ENCODE data around the gene CEP162.
"Not testable (repeated sequence)": the region's sequence is repeated elsewhere in the genome, so short reads cannot be mapped to it uniquely, and the experiment has no call there.

CEP162 gene

DNA sequence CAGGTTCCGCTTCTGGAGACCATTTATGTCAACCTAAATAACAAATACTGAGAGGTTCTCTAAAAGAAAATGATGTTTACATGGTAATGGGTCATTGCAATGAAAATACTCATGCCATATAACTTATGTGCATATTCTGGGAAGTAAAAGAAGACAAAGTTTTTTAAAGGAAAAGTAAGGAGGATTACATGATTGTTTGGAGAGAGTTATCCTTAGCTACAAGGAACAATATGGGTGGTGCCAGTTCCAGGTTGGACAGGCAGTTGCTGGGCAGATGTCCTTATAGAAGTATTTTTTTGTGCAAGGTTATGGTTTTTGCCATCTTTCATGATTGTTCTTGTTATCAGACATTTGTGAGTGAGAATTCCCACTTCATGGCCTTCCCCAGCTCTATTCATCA lies 141.4 kb downstream of the CEP162 start:
- DNase-seq: no peak

DNA sequence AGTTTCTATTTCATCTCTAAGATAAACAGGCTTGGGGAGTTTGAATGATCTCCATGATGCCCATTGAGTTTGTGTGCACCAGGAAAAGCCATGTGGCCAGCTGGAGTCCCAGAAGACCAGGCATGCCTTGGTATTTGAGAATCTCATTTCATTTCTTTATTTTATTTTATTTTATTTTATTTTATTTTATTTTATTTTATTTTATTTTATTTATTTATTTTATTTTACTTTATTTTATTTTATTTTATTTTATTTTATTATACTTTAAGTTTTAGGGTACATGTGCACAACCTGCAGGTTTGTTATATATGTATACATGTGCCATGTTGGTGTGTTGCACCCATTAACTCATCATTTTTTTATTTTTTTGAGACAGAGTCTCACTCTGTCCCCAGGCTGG lies 142.7 kb downstream of the CEP162 start:
- DNase-seq: not testable (repeated sequence)

- DNase-seq: no peak
These were observed 144.7 kb downstream of the CEP162 start for GRCh38 chr6:84082689-84083265.

DNA sequence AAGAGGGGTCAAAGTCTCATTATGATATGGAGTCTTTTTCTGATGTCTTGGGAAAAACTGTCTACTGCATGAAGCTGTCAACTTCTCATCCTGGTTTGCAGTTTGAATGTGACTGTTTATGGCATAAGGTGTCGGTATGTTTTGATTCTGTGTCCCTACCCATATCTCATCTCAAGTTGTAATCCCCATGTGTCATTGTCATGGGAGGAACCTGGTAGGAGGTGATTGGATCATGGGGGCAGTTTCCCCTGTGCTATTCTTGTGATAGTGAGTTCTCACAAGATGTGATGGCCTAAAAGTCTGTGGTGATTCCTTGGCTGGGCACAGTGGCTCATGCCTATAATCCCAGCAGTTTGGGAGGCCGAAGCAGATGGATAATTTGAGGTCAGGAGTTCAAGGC lies 146.2 kb downstream of the CEP162 start:
- DNase-seq: no peak

- DNase-seq: no peak
These were observed 149.1 kb downstream of the CEP162 start for GRCh38 chr6:84078335-84078734.

DNA sequence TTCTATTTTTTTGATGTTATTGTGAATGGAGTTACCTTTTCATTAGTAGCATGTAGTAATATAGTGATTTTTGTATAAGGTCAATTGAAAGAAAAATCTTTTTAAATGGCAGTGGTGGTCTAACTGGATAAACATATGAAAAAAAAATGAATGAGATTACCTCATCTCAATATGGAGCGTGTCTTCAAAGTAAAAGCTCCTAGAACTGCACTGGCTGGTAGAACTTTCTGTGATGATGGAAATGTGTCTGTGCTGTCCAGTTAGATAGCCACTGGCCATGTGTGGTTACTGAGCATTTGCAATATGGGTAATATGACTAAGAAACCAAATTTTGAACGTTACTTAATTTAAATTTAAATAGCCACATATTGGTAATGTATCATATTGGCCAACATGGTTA lies 149.8 kb downstream of the CEP162 start:
- DNase-seq: no peak

DNA sequence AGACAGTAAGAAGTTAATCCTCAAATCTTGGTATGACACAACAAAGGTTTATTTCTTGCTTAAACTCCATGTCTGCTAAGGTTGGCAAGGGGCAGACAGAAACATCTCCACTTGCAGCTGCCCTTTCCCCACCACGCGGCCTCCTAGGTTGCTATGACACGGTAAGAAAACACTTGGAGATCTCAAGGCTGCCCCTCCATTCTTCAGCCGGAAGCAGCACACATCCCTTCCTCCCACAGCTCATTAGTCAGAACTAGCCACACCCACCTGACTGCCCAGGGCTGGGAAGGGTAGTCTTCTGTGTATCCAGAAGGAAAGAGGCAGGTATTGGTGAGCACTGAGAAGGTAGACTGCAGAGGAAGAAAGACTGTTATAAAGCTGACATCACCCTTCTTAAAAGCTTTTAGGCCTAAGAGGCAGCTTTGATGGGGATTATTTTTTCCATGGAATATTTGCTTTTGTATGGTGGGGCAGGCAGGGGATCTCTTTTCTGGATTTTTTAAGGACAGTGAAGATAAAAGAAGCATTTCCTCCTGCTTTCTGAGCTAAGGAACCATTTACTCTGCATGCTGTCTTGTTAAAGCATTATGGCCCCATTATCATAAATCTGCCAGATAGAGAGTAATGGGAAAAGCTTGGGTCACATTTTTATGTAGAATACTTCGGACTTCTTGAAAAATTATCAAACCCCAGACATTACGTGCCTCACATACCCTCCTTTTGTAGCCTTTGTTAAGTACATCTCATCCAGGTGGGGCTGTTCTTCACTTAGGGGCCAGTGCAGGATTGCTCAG lies 152.3 kb downstream of the CEP162 start:
- no peak for DNase-seq
